HG02884 (cell line): ENCODE results near the gene SRGAP1.
"Not testable (repeated sequence)": the region's sequence is repeated elsewhere in the genome, so short reads cannot be mapped to it uniquely, and the experiment has no call there.

Experiments
- ATAC-seq: cut with Tn5 transposase; IDR thresholded peaks from one replicate; pipeline ENCODE4 v1.9.1; 2021; ENCODE audit warnings: mild to moderate bottlenecking, moderate library complexity; ENCODE audit not compliant: unreplicated experiment

SRGAP1 gene

DNA sequence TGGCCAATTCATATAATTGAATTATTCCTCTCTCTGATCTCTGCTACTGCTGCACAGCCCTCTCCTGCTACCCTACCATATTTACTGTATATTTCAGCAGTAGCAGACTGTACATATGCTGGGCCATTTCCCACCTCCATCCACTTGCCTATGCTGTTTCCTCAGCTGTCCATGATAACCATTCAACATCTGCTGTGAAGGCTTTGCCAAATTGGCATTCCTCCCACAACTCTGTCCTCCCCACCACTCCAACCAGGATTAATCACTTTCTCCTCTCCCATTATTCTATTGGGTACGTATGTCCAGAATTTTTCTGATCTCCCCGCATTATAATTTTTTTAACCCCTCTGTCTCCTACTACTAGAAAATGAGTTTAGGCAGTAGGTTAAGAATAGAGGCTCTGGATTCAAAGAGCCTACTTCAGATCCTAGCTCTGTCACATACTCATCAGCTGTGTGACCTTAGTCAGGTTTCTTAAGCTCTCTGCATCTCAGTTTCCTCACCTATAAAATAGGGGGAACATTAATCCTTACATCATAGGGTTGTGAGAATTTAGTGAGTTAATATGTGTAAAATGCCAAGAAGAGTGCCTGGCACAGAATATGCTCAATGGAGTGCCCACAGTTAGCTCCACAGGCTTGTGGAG is 254.3 kb downstream of the SRGAP1 start:
- no peak for ATAC-seq

DNA sequence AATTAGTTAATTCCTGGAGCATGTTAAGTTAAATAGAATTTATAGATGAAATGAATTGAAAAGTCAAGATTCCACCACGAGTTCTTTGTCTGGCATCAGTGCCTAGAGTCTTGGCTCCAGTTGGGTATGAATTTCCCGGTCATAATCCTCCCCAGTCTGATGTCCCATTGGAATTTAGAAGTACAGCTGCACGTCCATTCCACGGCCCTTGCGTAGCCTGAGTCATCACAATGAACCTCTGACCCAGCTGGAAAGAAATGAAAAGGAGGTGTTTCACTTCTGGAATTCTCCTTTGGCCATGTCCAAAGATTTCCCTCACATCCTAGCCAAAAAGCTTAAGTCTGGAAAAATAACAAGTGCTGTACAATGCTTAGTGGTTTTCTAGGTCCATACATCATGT is 254.9 kb downstream of the SRGAP1 start:
- ATAC-seq: no peak

DNA sequence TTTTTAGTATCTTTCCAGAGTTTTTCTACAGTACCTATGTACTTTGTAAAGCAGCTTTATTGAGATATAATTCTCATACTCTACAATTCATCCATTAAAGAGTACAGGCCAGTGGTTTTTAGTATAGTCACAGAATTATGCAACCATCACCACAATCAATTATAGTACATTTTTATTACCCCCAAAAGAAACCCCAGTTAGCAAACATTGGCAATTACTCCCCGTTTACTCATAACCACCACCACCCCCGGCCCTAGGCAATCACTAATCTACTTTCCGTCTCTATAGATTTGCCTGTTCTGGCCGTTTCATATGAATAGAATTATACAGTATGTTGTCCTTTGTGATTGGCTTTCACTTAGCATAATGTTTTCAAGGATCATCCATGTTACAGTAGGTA is 257.8 kb downstream of the SRGAP1 start:
- no peak for ATAC-seq

DNA sequence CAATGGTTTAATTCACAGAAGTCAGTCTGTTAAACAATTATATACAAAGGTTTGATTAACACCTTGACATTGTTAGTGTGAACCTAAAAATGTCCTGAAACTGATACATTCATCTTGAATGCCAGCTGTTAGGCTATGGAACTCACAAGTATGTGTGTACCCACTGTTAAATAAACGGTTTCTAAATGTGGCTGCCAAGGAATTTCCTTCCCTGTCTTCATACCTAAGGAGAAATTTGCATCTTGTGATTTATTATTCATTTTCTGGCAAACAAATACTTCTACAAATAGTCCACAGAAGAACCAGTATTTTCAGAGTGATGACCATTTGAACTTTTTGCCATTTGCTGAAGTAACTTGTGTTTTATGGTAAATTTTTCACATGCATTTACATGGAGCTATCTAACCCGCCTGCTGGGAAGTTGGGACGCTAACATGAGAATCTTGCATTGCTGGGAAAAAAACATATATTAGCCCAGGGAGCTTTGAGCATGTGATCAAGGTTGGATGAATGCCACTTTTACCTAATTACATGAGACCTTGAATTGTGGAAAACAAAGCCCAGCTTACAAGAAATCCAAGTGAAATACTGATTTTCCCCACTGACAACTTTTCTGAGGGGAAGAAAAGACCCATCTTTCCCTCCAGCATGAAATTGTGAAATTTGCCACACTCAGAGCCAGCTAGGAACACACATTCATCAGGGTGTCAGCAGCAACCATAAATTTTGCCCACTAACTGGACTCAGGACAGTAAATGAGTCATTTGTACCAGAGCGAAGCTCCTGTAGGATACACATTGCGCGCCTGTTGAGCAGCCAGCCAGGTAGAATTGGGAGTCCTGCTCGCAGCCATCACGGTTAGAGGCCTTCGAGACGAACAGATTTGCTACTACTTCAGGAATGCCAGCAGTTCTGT is 259.6 kb downstream of the SRGAP1 start:
- no peak for ATAC-seq

DNA sequence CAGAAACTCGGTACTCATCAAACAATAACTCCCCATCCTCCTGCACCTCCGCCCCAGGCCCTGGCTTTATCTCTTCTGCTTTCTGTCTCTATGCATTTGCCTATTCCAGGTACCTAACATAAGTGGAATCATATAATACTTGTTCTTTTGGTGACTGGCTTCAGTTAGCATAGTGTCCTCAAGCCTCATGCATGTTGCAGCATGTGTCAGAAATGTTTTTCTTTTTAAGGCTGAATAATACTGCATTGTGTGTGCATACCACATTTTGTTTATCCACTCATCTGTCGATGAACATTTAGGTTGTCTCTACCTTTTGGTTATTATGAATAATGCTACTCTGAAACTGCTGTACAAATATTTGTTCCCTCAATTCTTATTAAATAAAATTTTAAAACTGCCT is 260.5 kb downstream of the SRGAP1 start:
- no peak for ATAC-seq

DNA sequence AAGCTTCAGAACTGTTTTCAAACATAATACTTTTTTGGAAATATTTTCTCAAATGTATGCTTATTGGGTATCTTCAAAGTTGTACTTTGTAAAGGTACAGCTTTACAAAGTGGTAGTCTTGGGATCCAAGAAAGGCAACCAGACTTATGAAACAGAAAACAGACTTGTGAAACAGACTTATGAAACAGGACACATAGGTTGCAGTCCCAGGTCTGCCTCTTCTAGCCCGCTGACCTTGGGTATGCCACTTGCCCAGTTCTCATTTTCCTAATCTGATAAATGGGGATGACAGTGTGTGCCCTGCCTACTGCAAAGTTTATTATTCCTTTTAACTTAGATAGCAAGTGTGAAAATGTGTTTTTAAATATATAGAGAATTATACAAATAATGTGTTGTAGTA is 263.3 kb downstream of the SRGAP1 start:
- no peak for ATAC-seq

DNA sequence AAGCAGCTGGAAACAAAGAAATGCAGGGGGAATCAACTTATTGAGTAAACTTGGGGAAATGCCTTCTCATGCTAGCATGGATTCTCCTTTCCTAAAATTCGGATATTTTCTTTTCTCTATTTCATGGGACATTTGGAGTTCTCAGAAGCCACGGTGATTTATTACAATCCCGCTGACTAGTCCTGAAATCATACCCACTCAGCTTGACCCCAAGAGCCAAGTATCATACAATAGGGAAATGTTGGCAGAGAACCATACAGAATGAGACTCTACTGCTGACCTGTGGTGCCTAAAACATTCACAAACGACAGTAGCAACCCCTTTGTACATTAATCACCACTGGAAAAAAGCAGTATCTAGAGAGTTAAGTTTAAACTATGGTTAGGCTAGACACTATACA is 265.2 kb downstream of the SRGAP1 start:
- no peak for ATAC-seq

DNA sequence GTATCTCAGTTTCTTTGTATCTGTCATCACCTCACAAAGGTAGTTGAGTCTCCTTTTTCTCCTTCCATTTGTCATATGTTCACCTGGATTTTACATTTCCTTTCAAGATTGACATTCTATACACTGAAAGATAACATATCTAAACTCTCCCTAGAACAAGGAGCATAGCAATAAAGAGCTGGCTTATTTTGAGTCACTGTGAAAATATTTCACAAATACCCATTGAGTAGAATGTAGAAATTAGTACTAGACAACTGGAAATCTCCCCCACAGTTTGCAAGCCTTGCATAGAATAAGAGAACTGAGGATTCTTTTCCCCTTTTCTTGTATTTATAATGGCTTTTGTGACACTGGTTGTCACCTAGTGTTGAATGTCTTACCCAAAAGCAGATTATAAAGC is 266.4 kb downstream of the SRGAP1 start:
- no peak for ATAC-seq

DNA sequence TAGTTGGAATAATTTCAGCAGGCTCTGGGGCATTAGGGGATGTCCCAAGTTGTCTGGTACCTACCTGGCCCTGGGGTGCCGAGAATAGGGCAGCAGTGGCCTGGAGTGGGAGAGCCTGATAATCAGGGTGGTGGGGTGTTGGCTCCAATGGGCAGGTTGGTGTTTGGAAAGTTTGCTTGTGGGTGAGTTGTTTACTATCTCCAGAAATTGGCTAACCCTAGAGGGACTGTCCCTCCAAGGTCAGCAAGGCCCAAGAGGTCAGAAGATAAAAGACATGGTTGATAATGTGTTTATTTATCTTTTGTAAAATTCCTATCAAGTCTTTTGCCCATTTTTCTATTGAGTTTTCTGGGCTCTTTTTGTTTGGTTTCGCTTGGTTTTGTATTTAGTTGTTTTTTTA is 272.5 kb downstream of the SRGAP1 start:
- no peak for ATAC-seq

DNA sequence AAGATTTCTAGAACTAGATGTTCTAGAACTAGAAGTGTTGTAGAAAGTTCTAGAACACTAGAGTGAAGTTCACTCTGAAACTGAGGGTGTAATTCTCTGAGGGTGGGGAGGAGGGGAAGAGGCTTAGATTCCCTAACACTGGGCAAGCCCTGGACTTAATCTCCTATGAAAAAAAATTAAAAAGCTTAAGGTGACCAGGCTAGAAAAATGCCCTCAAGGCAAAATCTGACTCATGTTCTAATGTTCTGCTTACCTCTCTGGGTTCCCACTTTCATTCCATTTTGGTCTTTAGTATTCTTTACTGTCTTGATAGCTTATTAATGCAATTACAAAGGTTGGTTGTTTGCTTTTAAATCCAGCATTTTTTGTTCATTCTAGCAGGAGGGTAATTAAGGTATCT is 276.1 kb downstream of the SRGAP1 start:
- no peak for ATAC-seq

DNA sequence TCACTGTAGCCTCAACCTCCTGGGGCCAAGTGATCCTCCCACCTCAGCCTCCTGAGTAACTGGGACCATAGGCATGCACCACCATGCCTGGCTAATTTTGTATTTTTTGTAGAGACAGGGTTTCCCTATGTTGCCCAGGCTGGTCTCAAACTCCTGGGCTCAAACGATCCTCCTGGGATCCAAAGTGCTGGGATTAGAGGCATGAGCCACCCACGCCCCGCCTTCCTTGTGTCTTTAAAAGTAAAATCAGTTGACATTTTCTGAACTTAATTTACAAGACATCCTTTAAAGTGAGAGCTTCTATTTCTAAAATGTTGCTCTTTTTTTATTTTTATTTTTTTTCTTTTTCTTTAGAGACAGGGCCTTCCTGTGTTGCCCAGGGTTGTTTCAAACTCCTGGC is 276.6 kb downstream of the SRGAP1 start:
- not testable (repeated sequence) for ATAC-seq

DNA sequence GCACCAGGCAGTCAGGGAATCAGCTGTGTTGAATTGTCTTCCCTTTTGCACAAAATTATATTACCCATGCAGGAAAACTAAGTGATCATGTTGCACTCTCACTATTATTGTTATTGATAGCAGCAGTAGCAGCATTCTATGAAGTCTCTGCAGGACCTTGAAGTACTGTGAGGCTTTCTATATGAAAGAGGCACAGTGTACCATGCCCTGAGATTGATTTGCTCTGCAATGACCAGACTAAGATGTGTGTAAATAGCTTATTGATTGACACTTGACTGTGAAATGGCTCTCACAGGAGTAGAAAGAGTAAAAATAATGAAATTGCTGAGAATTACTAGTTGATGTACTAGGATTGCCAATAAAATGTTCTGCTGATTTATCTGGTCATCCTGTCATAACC is 277.7 kb downstream of the SRGAP1 start:
- no peak for ATAC-seq

DNA sequence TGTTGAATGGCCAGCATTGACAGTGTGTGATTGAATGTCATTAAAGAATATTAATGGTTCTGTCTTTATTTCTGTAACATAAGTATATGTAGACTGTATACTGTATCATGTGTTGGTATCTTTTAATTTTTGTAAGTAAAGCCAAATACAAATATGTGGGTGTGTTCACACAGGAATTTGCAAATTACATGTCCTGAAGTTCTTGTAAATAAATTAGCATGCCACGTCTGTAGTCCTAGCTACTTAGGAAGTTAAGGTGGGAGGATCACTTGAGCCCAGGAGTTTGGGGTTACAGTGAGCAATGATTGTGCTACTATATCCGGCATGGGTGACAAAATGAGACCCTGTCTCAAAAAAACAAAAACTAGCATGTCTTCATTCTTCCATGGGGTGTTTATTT is 278.5 kb downstream of the SRGAP1 start:
- ATAC-seq: no peak

DNA sequence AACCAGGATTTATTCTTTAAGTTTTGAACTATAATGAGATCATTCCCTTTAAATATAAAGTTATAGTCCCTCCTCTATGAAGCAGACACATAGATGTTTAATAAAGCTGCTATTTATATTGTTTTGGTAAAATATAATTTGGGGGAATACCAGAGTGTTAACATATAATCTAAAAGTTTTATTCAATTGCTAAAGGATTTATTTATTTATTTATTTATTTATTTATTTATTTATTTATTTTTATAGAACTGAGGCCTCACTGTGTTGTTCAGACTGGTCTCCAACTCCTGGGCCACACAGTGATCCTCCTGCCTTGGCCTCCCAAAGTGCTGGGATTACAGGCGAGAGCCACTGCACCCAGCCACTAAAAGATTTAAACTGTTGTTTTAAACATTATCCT is 278.9 kb downstream of the SRGAP1 start:
- ATAC-seq: no peak

DNA sequence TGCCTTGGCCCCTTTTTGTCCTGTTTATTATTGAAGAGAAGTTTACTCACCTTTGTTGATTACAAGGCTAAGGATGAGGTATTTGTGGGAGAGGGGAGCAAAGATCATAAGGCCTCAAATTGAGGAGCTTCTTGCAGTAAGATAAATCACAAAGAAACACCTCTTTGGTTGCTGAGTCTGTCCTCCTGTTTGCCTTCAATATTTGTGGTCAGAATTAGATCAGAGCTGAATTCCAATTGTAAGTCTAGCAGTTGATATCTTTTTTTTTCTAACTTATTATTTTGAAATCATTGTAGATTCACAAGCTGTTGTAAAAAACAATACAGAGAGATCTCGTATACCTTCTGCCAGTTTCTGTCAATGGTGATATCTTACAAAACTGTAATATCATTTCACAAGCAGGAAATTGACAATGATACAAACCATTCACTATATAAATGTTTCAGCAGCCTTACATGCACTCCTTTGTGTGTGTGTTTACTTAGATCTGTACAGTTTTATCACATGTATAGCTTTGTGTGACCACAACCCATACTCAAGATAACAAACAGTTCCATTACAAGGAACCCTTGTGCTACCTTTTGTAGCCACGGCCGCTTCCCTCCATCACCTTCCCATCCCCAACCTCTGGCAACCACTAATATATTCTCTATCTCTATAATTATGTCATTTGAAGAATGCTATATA is 280.2 kb downstream of the SRGAP1 start:
- no peak for ATAC-seq

DNA sequence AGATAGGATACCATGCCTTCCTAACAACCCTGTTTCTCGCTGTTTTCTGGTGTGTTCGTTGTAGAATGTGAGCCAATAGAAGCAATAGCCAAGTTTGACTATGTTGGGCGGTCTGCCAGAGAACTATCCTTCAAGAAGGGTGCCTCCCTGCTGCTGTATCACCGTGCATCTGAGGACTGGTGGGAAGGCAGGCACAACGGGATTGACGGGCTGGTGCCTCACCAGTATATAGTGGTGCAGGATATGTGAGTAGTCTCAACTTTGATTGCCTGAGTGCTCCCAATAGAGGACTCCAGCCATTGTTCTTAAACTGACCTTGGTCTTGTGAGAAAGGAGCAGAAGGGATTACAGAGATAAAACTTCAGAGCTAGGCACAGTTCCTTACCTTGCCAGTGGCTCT is 281.4 kb downstream of the SRGAP1 start:
- ATAC-seq: no peak

DNA sequence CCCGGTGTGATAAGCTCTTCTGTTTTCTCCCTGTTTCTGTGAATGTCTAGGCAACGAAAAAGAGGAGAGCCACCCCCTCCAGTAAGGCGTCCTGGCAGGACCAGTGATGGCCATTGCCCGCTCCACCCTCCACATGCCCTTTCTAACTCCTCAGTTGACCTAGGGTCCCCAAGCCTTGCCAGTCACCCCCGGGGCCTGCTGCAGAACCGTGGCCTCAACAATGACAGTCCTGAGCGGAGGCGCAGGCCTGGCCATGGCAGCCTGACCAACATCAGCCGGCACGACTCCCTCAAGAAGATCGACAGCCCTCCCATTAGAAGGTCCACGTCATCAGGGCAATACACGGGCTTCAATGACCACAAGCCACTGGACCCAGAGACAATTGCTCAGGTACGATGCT is 283.3 kb downstream of the SRGAP1 start:
- no peak for ATAC-seq

DNA sequence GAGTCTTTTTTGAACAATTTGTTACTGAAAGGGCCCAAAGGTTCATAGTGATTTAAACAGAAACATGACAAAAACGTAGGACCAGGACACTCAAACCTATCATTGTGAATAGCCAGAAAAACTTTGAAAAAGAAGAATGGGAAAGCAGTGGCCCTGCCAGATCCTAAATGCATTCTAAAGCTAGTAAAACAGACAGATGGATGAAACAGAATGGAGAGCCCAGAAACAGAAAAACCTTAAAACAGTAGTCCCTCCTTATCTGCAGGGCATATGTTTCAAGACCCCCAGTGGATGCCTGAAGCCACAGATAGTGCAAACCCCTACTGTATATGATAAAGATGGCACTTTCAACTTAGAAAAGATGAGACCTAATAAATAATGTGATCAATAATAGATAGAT is 283.9 kb downstream of the SRGAP1 start:
- ATAC-seq: no peak

DNA sequence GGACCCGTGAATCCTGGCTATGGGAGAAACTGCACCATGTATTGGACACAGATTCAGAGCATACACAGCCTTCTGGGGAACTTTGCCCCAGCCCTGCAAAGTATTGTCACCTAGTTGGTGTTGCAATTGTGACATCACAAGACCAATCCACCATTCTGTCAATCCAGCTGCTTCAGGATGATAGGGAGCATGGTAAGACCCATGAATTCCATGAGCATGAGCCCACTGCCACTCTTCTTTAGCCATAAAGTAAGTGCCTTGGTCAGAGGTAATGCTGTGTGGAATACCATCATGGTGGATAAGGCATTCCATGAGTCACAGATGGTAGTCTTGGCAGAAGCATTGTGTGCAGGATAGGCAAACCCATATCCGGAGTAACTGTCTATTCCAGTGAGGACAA is 286.0 kb downstream of the SRGAP1 start:
- not testable (repeated sequence) for ATAC-seq

DNA sequence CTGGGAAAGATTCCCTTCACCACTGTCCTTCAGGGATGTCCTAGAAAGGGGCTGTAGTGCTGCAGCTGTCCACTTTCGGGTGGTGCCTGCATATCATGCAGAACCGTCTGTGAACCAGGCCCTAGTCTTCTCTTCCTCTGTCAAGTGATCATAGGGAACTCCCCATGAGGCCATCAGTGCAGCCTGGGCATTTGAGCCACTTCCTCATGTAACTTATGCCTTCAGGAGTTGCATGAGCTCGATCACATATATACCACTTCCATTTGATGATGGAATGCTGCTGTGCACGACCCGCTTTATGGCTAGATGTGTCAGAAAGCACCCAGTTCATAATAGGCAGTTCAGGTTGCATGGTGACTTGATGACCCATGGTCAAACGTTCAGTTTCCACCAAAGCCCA is 287.0 kb downstream of the SRGAP1 start:
- ATAC-seq: not testable (repeated sequence)

DNA sequence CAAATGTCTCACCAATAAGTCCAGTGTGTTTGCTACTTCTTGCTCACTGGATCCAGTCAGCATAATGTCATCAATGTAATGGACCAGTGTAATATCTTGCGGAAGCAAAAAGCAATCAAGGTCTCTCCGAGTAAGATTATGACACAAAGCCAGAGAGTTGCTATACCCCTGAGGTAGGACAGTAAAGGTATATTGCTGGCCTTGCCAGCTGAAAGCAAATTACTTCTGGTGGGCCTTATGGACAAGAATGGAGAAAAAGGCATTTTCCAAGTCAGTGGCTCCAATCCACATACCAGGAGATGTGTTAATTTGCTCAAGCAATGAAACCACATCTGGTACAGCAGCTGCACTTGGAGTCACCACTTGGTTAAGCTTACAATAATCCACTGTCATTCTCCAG is 288.2 kb downstream of the SRGAP1 start:
- ATAC-seq: not testable (repeated sequence)

DNA sequence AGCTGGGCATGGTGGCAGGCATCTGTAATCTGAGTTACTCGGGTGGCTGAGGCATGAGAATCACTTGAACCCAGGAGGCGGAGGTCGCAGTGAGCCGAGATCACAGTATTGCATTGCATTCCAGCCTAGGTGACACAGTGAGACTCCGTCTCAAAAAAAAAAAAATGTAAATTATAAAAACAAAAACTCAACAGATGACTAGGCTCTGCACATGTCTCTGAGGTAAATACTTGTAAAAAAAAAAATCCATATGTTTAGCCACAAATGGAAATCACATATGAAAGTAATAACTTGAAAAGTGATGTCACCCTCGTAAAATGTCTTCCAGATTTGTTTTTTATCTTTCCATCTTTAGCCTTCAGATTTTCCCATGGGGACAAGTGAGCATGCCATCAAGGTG is 292.6 kb downstream of the SRGAP1 start:
- ATAC-seq: no peak
